ENCODE measurements around the gene PTPRA. TPM values are rescaled to one million over a fixed set of nuclear protein-coding genes. Genes with fewer than 3 reads are reported as not detected.
"Not testable (repeated sequence)": the region's sequence is repeated elsewhere in the genome, so short reads cannot be mapped to it uniquely, and the experiment has no call there.

The PTPRA gene
- total RNA-seq, 1 donor from 2014 or later: 46.9 TPM

DNA sequence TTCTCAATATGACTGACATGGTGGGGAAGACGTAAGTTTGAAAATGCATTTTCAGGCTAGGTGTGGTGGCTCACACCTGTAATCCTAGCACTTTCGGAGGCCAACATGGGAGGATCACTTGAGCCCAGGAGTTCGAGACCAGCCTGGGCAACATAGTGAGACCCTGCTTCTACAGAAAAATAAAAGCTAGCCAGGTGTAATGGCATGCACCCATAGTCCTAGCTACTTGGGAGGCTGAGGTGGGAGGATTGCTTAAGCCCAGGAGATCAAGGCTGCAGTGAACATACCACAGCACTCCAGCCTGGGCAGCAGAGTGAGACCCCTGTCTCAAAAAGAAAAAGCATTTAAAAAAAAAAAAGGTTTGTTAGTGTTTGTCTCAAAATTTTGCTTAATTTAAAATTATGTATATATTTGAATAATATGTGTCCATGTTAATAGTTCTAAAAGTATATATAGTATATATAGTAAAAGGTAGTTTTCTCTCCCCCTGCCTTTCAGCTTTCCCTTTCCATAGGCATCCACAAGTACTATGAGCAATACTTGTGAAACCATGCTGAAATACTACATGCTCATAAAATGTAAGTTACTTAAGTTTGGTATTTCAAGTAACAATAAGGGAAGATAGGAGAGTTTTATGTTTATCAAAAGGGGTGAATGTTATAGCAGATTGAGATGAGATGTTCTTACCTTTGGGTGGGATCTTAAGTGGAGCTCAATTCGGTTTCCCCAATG lies 15.1 kb downstream of the PTPRA start:
- DNase-seq (ENCODE audit: extremely low read depth, low read depth, low spot score): no peak

DNA sequence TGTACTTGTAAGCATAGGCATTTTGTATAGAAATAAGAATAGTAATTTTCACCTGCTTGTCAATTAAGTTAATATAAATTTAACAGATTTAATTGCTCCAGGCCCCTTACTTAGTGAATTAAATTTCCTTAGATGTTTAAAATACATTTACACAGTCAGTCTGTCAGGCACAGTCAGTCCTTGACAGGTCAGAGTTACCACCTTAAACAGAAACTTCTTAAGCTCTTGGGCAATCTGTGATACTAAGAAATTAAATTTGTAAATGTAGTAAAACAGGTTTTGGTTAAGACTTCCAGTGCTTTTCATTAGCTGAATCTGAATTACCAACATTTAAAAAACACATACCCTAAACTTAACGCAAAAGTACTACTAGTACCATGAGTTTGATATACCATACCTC lies 15.9 kb downstream of the PTPRA start:
- no peak for DNase-seq (ENCODE audit: extremely low read depth, low read depth, low spot score)

DNA sequence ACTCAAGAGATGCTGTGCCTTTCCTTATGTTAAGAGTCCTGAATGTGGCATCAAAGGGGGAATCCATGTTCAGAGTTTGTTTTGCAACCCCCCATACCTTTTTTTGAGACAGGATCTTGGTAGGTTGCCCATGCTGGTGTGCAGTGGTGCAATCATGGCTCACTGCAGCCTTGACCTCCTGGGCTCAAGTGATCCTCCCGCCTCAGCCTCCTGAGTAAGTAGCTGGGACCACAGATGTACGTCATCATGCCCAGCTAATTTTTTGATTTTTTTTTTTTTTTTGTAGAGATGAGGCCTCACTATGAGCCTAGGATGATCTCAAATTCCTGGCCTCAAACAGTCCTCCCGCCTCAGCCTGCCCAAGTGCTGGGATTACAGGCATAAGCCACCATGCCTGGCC lies 16.5 kb downstream of the PTPRA start:
- no peak for DNase-seq (ENCODE audit: extremely low read depth, low read depth, low spot score)

DNA sequence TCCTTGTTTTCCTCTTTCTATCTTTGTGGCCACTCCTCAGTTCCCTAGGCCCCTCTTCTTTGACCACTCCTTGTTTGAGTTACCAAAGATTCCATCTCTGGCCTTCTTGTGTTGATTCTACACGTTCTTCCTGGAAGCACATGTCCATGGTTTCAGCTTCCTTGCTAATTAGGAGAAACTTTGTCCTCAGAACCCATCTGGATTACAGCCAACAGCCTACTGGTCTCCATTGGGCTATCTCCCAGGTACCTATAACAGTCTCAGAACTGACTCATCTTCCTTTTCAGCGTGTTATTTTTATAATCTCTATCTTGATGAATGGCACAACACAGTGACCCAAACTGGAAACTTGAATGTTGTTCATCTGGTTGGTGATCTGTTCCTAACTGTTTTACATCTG lies 17.5 kb downstream of the PTPRA start:
- DNase-seq (ENCODE audit: extremely low read depth, low read depth, low spot score): no peak

DNA sequence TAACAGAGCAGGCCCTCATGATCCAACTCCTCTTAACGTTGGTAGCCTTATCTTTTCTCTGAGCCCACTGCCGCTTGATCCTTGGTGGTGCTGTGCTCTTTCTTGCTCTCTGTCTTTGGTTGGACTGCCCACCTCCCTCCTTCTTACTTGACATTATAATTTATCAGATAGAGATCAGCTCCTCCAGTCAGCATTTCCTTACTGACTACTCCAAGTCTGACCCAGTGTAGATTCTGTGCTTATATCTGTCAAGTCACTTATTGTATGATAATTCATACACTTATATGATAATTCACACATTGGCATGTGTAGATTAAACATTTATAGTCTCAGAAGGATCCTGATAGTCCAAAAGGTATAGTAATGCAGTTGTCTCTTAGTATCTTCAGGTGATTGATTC lies 18.1 kb downstream of the PTPRA start:
- no peak for DNase-seq (ENCODE audit: extremely low read depth, low read depth, low spot score)

DNA sequence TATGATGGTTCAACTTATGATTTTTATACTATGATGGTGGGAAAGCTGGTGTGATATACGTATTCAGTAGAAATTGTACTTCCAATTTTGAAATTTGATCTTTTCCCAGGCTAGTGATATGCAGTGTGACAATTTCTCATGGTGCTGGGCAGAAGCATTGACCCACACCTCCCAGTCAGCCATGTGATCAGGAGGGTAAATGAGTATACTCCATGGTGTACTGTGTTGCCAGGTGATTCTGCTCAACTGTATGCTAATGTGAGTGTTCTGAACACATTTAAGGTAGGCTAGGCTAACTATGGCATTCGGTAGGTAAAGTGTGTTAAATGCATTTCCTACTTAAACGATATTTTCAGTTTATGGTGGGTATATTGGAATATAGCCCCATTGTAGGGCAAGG lies 19.1 kb downstream of the PTPRA start:
- no peak for DNase-seq (ENCODE audit: extremely low read depth, low read depth, low spot score)

DNA sequence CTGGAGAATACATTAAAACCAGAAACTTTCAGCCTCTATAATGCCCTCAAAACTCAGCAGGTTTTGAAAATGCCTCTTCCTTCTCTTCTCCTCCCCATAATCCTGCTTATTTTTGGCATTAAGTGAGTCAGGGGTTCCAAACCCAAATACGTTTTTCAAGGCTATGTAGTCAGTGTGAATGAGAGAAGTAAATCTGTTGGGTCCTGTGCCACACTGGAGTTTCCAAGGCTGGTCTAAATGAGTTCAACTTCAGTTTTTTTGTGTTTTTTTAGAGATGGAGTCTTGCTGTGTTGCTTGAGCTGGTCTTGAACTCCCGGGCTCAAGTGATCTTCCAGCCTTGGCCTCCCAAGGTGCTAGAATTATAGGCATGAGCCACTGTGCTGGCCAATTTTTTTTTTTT lies 20.9 kb downstream of the PTPRA start:
- DNase-seq (ENCODE audit: extremely low read depth, low read depth, low spot score): no peak

DNA sequence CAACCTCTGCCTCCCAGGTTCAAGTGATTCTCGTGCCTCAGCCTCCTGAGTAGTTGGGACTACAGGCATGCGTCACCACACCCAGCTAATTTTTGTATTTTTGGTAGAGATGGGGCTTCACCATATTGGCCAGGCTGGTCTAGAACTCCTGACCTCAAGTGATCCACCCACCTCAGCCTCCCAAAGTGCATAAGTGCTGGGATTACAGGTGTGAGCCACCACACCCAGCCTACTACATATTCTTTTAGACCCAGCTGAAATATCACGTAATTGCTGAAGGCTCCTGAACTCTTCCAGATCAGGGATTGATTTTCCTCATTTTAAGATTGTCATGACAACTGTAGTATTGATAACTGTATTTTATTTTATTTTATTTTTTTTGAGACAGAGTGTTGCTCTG lies 21.9 kb downstream of the PTPRA start:
- not testable (repeated sequence) for DNase-seq (ENCODE audit: extremely low read depth, low read depth, low spot score)

DNA sequence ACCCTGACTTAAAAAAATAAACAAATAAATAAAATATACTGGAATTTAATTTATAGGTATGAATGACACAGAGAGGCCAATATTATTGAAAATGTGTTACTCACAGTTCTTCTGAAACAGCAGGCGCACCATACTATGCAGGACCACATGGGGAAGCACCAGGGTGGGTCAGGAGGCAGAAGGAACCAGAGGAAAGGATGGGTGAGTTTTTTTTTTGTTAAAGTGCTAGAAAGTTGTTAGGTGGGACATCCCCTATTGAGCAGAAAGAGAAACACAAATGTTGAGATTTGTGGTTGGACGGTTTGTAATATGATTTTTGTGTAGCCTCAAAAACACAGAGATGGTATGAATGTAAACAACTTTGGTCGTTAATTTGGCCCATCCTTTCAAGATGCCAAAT lies 26.0 kb downstream of the PTPRA start:
- DNase-seq (ENCODE audit: extremely low read depth, low read depth, low spot score): no peak

DNA sequence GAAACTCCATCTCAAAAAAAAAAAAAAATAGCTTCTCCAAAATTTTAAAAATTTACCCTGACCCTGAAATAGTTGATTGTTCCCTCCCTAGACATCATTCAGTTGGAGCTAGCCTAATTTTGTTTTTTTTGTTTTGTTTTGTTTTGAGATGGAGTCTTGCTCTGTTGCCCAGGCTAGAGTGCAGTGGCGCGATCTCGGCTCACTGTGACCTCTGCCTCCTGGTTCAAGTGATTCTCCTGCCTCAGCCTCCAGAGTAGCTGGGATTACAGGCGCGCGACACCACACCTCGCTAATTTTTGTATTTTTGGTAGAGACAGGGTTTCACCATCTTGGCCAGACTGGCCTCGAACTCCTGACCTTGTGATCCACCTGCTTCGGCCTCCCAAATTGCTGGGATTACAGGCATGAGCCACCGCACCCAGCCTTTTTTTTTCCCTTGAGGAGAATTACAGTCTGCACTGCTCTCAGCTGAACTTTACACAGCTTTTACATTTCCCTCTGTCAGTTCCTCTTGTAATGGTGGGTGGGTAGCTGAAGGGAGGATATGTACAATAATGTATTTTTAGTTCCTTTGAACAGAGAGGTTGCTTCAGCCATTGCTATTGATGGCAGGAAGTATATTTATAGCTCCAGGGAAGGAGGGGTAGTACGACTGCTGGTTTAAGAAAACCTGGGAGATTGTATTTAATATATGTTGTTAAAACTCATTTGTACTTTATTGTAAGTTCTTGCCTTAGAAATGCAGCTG lies 27.7 kb downstream of the PTPRA start:
- no peak for DNase-seq (ENCODE audit: extremely low read depth, low read depth, low spot score)

DNA sequence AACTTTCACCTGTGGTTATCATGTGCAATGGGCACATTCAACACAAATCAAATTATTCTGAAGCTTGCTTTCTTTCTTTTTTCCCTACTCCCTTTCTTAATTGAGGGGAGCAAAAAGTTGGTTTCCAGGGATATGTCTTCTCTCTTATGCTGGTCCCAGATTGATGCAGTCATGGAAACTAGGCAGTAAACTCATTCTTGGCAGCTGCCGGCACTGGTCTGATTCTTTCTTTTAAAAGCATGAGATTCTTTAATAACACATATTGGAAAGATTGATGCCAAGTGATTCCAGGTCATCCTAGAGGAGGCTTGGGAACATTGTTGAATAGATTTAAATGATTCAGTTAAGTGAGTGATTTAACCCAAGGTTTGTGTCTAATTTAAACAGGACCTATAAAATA lies 29.0 kb downstream of the PTPRA start:
- no peak for DNase-seq (ENCODE audit: extremely low read depth, low read depth, low spot score)

DNA sequence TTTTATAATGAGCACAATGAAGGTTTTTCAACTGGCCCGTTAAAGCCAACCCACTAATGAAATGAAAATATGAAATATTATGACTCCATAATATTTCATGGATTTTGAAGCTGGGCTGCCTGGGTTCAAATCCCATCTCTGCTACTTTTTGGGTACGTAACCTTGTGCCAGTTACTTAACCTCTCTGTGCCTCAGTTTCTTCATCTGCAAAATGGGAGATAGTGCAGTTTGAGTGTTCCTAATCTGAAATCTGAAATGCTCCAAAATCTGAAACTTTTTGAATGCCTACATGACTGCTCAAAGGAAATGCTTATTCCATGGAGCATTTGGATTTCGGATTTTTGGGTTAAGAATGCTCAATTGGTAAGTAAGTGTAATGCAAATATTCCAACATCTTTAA lies 29.5 kb downstream of the PTPRA start:
- no peak for DNase-seq (ENCODE audit: extremely low read depth, low read depth, low spot score)

DNA sequence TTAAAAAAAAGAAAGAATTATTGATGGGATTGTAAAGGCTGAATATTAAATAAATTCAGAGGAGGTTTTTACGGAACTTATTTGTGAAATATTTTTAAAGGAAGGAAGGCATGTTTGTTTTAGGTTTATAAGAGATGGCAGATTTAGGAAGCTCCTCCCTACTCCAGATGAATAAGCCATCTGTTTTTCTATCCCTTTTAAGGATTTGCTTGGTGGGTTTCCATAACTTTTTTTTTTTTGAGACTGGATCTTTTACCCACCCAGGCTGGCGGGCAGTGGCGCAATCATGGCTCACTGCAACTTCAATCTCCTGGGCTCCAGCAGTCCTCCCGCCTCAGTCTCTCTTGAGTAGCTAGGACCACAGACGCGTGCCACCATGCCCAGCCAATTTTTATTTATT lies 30.4 kb downstream of the PTPRA start:
- DNase-seq (ENCODE audit: extremely low read depth, low read depth, low spot score): no peak

DNA sequence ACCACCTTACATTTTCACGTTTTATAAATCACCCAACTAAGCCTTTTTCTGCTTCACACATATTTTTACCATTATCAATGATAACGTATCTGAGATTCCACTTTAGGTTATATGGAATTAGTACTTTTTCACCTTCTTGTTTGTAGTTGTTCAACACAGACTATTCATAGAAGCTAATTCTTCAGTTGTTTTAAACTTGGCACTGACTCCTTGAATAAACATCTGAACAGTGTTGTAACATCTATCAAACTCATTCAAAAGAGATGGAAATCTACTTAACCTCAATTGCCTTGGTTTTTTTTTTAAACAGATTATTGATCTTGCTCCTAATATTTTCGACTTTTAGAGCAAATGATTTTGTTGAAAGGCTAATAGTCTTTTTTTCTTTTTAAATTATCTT lies 34.2 kb downstream of the PTPRA start:
- no peak for DNase-seq (ENCODE audit: extremely low read depth, low read depth, low spot score)

DNA sequence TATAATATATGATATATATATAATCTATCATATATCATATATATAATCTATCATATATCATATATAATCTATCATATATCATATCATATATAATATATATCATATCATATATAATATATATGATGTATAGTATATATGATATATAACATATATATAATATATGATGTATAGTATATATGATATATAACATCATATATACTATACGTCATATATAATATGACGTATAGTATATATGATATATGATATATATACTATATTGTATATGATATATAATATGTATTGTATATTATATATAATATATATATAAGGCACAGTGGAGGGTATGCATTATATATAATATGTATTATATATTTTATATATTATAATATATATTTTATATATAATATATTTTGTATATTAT lies 36.7 kb downstream of the PTPRA start:
- no peak for DNase-seq (ENCODE audit: extremely low read depth, low read depth, low spot score)

DNA sequence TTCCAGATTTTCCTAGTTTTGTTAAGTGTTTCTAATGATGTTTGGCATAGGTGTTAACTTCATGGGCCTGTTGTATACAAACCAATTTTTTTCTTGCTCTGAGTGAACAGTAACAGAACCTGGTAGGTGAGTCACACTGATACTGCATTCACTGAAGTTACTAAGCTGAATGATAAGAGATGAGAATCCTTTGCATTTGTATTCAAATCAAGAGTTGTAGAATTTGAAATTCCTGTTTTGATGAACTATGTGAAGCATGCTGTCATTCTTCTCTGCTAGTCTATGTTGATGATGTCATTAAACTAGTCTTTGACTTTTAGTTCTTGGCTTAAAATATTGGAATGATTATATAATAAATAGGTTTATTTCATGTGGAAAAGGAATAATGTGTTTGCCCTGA lies 37.9 kb downstream of the PTPRA start:
- no peak for DNase-seq (ENCODE audit: extremely low read depth, low read depth, low spot score)

DNA sequence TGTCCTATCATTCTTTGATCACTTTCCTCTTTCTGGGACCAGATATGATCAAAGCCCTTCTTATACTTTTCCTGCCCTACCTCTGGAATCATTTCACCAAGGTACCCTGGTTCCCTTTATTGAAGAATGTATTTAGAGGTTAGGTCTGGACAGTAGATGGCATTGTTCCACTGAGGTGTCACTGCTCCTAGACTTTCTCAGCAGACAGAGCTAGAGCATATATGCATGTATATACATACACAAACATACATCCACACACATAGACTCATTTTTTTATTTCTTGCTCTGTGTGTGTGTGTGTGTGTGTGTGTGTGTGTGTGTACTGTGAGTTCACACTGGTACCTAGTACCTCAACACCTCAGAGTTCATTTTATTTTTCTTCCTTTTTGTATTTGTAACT lies 40.9 kb downstream of the PTPRA start:
- no peak for DNase-seq (ENCODE audit: extremely low read depth, low read depth, low spot score)

DNA sequence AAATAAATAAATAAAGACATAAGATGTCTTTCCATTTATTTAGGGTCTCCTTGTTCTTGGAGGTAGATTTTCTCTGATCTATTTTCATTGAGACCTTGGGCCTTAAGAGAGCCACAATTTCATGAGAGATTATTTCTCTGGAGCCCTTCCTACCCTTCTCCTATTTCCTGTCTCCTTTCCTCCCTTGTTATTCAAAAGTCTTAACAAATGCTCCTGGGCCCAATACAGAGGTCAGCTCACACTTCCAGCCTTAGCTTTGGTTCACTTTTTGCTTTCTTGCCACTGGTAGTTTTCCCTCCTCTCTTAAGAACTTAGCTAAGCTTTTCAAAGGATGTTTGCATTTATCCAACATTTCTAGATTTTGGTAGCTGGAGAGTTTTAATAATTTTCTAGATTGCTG lies 44.0 kb downstream of the PTPRA start:
- no peak for DNase-seq (ENCODE audit: extremely low read depth, low read depth, low spot score)

DNA sequence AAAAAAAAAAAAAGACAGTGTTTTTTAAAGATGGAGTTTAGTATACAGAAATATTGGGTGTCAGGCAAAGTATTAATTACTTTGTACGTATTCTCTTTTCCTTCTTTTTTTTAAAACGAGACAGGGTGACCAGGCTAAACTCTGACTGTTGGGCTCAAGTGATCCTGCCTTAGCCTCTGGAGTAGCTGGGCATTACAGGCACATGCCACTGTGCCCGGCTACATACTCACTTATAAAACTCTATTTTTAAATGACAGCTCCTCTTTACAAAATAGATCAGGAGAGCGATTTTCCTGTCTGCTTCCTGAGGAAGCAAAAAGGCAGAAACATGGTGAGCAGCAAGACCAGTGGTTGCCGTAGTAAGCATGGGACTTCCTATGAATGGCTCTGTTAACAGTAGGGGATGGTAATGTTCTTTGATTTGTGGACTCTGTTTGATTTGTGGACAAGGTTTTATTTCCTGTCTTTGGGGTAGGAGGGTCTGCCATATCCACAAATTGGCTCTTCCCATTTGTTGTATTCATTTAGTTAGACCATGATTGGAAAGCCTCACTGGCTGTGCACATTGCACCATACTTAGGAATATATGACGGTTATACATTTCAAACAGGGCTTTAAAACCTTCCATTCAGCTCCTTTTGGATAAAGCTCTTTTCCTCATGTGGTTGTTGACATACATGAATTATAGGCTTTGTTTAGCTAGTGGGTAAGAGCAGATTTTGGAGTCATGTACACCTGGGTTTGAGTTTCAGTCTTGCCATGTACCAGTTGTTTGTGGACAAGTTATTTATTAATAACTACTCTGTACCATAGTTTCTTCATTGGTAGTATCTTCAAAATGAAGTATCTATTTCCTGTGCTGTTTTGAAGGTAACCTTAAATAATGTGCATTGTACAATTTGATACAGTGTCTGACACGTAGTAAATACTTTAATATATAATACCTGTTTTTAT lies 45.1 kb downstream of the PTPRA start:
- no peak for DNase-seq (ENCODE audit: extremely low read depth, low read depth, low spot score)

DNA sequence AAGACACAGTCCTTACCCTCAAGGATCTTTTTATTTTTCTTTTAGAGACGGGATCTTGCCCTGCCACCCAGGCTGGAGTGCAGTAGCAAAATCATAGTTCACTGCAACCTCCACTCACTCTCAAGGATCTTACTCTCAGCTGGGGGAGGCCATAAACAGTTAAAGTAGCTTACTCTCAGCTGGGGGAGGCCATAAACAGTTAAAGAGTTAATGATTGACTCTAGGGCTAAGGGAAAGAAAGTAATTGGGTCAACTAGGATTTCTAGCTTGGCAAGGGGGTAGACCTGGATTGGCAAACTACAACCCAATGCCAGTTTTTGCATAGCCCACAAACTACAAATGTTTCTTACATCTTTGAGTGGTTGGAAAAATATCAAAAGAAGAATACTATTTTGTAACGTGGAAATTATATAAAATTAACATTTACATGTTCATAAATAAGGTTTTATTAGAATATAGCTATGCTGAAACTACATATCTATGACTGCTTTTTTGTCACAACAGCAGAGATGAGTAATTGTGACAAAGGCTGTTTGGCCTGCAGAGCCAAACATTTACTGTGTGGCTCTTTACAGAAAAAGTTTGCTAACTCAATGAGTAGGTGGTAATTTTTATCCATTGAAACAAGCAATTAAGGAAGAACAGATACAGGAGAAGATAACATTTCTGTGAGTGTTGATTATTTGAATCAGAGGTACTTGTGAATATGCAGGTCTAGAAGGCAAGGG lies 46.4 kb downstream of the PTPRA start:
- DNase-seq (ENCODE audit: extremely low read depth, low read depth, low spot score): no peak

DNA sequence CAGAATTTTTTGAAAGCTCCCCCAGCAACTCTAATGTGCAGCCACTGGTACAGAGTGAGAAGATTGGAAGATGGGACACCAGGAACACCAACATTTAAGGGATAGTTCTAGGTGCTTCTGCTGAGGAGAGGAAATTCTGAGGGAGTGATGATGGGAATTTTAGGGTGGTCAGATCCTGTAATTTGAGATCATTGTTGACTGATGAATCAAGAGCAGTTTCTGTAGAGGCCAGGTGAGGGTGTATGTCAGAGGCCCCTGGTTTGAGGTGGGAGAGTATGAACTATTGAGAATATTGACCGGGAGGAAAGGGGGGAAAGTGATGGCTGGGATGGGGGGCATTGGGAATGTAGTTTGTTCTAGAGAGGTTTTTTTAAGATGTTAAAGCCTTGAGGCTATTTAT lies 47.2 kb downstream of the PTPRA start:
- DNase-seq (ENCODE audit: extremely low read depth, low read depth, low spot score): no peak

All from glomerular endothelial cell (primary cell).